ENCODE measurements around the gene PDXP.

PDXP gene

GRCh38 chr22:37633625-37634416 is 24.7 kb upstream of the PDXP start:
- DNase-seq (peak; percentile 87), ATAC-seq (replicated peaks) (peak; percentile 85 to 86)
- Mint-ChIP-seq H3K4me1 (peaks cover 41 to 86% of the 10 kb centered on the region in 2 donors), H3K36me3 (peaks cover 13 to 19% of the 10 kb centered on the region in 2 donors), H3K4me3 (peak overlapping the region; percentile 66 to 80), H3K27ac (peak overlapping the region; percentile 97), H3K27me3 (no peaks in the 10 kb centered on the region), H3K9me3 (no peaks in the 10 kb centered on the region)

- Mint-ChIP-seq H3K36me3 (peaks cover 8 to 12% of the 10 kb centered on the region in 2 donors), H3K9me3 (no peaks in the 10 kb centered on the region)
These were observed 24.1 kb upstream of the PDXP start for GRCh38 chr22:37634417-37634924.

GRCh38 chr22:37635157-37635556 is 23.4 kb upstream of the PDXP start:
- ATAC-seq (replicated peaks), result no peak
- peak overlapping the region; percentile 10 to 66 for H3K4me3 Mint-ChIP-seq
- peaks cover 39 to 84% of the 10 kb centered on the region in 2 donors for H3K4me1 Mint-ChIP-seq

More at GRCh38 chr22:37634417-37634924, 24.1 kb upstream of the PDXP start:
- ATAC-seq (replicated peaks) (no peak), DNase-seq (no peak)
- Mint-ChIP-seq H3K4me3 (peak overlapping the region; percentile 66 to 80), H3K27me3 (no peaks in the 10 kb centered on the region), H3K27ac (peak overlapping the region; percentile 97), H3K4me1 (peaks cover 39 to 82% of the 10 kb centered on the region in 2 donors)

GRCh38 chr22:37636186-37636948 is 22.2 kb upstream of the PDXP start:
- no peaks in the 10 kb centered on the region for H3K27me3 Mint-ChIP-seq
- H3K27ac Mint-ChIP-seq, result peak overlapping the region; percentile 20
- DNase-seq, result no peak
- peaks cover 45 to 90% of the 10 kb centered on the region in 2 donors for H3K4me1 Mint-ChIP-seq
- ATAC-seq (replicated peaks), result peak in 1 of 2 donors; percentile 2
- no peaks in the 10 kb centered on the region for H3K9me3 Mint-ChIP-seq
- H3K36me3 Mint-ChIP-seq, result peaks cover 11 to 12% of the 10 kb centered on the region in 2 donors
- peak overlapping the region in 1 of 2 donors; percentile 55 for H3K4me3 Mint-ChIP-seq

More at GRCh38 chr22:37635157-37635556, 23.4 kb upstream of the PDXP start:
- Mint-ChIP-seq H3K36me3 (peaks cover 8 to 10% of the 10 kb centered on the region in 2 donors), H3K9me3 (no peaks in the 10 kb centered on the region), H3K27ac (peak overlapping the region; percentile 97), H3K27me3 (no peaks in the 10 kb centered on the region)
- no peak for DNase-seq

- Mint-ChIP-seq H3K9me3 (no peaks in the 10 kb centered on the region), H3K4me3 (no peak overlapping the region), H3K27me3 (no peaks in the 10 kb centered on the region), H3K36me3 (peaks cover 8 to 12% of the 10 kb centered on the region in 2 donors), H3K27ac (no peak overlapping the region), H3K4me1 (peaks cover 44 to 90% of the 10 kb centered on the region in 2 donors)
- DNase-seq (no peak), ATAC-seq (replicated peaks) (no peak)
These were observed 21.6 kb upstream of the PDXP start for GRCh38 chr22:37636949-37637273.

- Mint-ChIP-seq H3K36me3 (peaks cover 17 to 21% of the 10 kb centered on the region in 2 donors), H3K27ac (peak overlapping the region; percentile 91), H3K9me3 (no peaks in the 10 kb centered on the region), H3K4me1 (peaks cover 46 to 92% of the 10 kb centered on the region in 2 donors), H3K27me3 (no peaks in the 10 kb centered on the region), H3K4me3 (peak overlapping the region; percentile 96 to 100)
- ATAC-seq (replicated peaks) (no peak), DNase-seq (no peak)
These were observed 20.0 kb upstream of the PDXP start for GRCh38 chr22:37638391-37639069.

- Mint-ChIP-seq H3K27me3 (no peaks in the 10 kb centered on the region), H3K9me3 (no peaks in the 10 kb centered on the region), H3K4me1 (peaks cover 44 to 89% of the 10 kb centered on the region in 2 donors), H3K4me3 (peak within 1 kb of the TSS; percentile 96 to 100), H3K36me3 (peaks cover 22 to 25% of the 10 kb centered on the region in 2 donors), H3K27ac (peak within 1 kb of the TSS; percentile 99)
- no peak for DNase-seq
- peak; percentile 44 to 45 for ATAC-seq (replicated peaks)
These were observed 19.3 kb upstream of the PDXP start, which contains the start of gene SH3BP1 for GRCh38 chr22:37639070-37639760. TSS of gene SH3BP1 (plus strand) at chr22:37639669. CDS start at chr22:37639788, 119 bp downstream.

- ATAC-seq (replicated peaks) (peak; percentile 15 to 29), DNase-seq (no peak)
- no peaks in the 10 kb centered on the region for H3K9me3 Mint-ChIP-seq
- peaks cover 36 to 82% of the 10 kb centered on the region in 2 donors for H3K4me1 Mint-ChIP-seq
- peak overlapping the region; percentile 96 to 100 for H3K4me3 Mint-ChIP-seq
- H3K36me3 Mint-ChIP-seq, result peaks cover 29 to 31% of the 10 kb centered on the region in 2 donors
- H3K27me3 Mint-ChIP-seq, result no peaks in the 10 kb centered on the region
- peak overlapping the region; percentile 99 for H3K27ac Mint-ChIP-seq
These were observed 18.5 kb upstream of the PDXP start for GRCh38 chr22:37639771-37640590.

- H3K27me3 Mint-ChIP-seq, result no peaks in the 10 kb centered on the region
- DNase-seq, result no peak
- peak overlapping the region; percentile 96 to 100 for H3K4me3 Mint-ChIP-seq
- H3K27ac Mint-ChIP-seq, result peak overlapping the region; percentile 99
- H3K4me1 Mint-ChIP-seq, result peaks cover 36 to 73% of the 10 kb centered on the region in 2 donors
- H3K36me3 Mint-ChIP-seq, result peaks cover 32% of the 10 kb centered on the region in 2 donors
- ATAC-seq (replicated peaks), result no peak
- no peaks in the 10 kb centered on the region for H3K9me3 Mint-ChIP-seq
These were observed 17.6 kb upstream of the PDXP start for GRCh38 chr22:37640591-37641560.

- DNase-seq (no peak), ATAC-seq (replicated peaks) (no peak)
- H3K36me3 Mint-ChIP-seq, result peaks cover 34 to 35% of the 10 kb centered on the region in 2 donors
- H3K9me3 Mint-ChIP-seq, result no peaks in the 10 kb centered on the region
- H3K4me1 Mint-ChIP-seq, result peaks cover 34 to 66% of the 10 kb centered on the region in 2 donors
- no peak overlapping the region for H3K4me3 Mint-ChIP-seq
- no peaks in the 10 kb centered on the region for H3K27me3 Mint-ChIP-seq
- no peak overlapping the region for H3K27ac Mint-ChIP-seq
These were observed 17.0 kb upstream of the PDXP start for GRCh38 chr22:37641561-37641949.

- Mint-ChIP-seq H3K36me3 (peaks cover 42 to 46% of the 10 kb centered on the region in 2 donors), H3K4me3 (peak overlapping the region; percentile 18 to 51), H3K9me3 (no peaks in the 10 kb centered on the region), H3K27ac (peak overlapping the region; percentile 47), H3K4me1 (peaks cover 30 to 48% of the 10 kb centered on the region in 2 donors), H3K27me3 (no peaks in the 10 kb centered on the region)
- ATAC-seq (replicated peaks) (peak; percentile 79 to 83), DNase-seq (peak; percentile 71)
These were observed 15.2 kb upstream of the PDXP start for GRCh38 chr22:37643225-37643847.
